ENCODE results near the gene ADAMTSL3. TPM values are rescaled to one million over a fixed set of nuclear protein-coding genes. Genes with fewer than 3 reads are reported as not detected.

ADAMTSL3 gene
- total RNA-seq, 6 experiments from 2014 or later, result not detected

DNA sequence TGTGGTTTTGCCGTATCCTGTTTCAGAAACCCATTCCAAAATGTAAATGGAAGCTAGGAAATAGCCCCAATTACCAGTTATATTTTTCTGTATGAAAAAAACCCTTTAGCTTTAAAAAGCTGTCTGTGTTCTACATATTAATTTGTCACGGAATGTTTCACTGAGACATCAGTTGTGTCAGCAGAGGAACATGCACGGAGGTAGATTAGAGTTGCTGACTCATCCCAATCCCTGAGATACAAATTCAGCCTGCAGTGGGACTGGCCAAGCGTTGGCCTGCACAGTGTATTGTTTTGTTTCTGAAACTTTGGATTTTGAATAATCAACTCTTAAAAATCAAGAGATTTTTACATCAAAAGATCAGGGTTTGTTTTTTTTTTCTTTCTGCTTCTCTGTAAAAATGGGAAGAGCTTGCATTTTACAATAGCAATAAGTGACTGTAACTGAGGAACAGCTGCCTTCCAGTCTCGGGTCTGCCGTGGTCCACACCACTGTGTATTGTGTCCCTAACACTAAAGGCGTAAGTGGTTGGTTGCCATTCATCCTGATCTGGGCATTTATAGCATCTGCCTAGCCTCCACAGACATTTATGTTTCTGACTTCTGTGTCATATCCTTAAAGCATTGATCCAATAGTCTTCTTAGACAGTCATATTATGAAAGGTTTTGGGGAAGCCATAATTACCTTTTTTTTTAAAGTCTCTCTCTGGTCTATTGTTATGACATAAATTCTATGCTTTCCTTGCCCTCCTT lies 218.1 kb downstream of the ADAMTSL3 start:
- Mint-ChIP-seq H3K27me3 (ENCODE audit: insufficient read depth) (peaks cover 3% of the 10 kb centered on the region; the same call in 1 of the 2 replicates), H3K36me3 (ENCODE audit: low read depth) (no peaks in the 10 kb centered on the region), H3K27ac (no peak overlapping the region), H3K4me1 (ENCODE audit: low read depth) (no peaks in the 10 kb centered on the region), H3K4me3 (no peak overlapping the region), H3K9me3 (peaks cover 37% of the 10 kb centered on the region)
- TF ChIP-seq, protein P1, sequence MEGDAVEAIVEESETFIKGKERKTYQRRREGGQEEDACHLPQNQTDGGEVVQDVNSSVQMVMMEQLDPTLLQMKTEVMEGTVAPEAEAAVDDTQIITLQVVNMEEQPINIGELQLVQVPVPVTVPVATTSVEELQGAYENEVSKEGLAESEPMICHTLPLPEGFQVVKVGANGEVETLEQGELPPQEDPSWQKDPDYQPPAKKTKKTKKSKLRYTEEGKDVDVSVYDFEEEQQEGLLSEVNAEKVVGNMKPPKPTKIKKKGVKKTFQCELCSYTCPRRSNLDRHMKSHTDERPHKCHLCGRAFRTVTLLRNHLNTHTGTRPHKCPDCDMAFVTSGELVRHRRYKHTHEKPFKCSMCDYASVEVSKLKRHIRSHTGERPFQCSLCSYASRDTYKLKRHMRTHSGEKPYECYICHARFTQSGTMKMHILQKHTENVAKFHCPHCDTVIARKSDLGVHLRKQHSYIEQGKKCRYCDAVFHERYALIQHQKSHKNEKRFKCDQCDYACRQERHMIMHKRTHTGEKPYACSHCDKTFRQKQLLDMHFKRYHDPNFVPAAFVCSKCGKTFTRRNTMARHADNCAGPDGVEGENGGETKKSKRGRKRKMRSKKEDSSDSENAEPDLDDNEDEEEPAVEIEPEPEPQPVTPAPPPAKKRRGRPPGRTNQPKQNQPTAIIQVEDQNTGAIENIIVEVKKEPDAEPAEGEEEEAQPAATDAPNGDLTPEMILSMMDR (IDR thresholded peaks at IDR 0.05), result no peak
- DNase-seq, result no peak

DNA sequence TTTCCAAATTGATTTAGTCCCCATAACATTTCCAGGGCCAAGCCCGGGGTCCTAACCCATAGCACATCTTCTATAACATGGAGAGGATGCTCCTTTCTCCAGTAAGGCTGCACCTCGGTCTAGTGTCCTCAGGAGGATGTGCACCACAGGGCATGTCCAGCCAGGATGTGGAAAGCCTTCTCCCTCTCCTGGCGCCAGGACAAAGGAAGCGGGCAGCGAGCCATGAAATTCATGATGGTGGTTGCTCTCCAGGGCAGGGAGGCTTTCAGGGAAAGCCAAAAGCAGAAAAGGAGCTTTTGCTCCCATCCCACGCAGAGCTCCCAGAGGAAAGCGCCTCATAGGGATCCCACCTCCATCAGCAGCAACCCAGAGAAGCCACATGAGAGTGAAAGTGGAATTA lies 220.0 kb downstream of the ADAMTSL3 start:
- Mint-ChIP-seq H3K27me3 (ENCODE audit: insufficient read depth) (peaks cover 3% of the 10 kb centered on the region; the same call in 1 of the 2 replicates), H3K36me3 (ENCODE audit: low read depth) (no peaks in the 10 kb centered on the region), H3K4me3 (no peak overlapping the region), H3K4me1 (ENCODE audit: low read depth) (no peaks in the 10 kb centered on the region), H3K9me3 (peaks cover 35% of the 10 kb centered on the region), H3K27ac (no peak overlapping the region)
- DNase-seq, result no peak
- TF ChIP-seq, protein P1 (IDR thresholded peaks at IDR 0.05), result no peak

DNA sequence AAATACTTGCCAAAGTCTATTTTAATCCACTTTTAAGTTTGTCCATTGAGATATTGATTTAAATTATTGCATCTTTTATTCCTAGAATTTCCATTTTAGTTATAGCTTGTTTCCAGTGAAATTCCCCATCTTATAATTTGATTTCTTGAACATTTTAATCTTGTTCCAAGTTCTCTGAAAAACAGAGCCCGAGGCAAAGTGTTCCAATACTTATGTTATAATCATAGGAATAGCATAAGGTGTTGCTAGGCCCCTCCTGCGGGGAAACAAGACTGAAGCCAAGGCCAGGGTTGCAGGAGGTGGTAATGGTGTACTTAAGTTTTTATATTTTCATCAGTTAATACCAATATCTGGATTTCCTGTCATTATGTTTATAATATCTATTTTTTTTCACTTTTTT lies 226.6 kb downstream of the ADAMTSL3 start:
- DNase-seq, result no peak
- no peaks in the 10 kb centered on the region for H3K4me1 Mint-ChIP-seq (ENCODE audit: low read depth)
- H3K27ac Mint-ChIP-seq, result no peak overlapping the region
- H3K4me3 Mint-ChIP-seq, result no peak overlapping the region
- peaks cover 30% of the 10 kb centered on the region for H3K9me3 Mint-ChIP-seq
- TF ChIP-seq, protein P1 (IDR thresholded peaks at IDR 0.05), result no peak
- peaks cover 1% of the 10 kb centered on the region; the same call in 1 of the 2 replicates for H3K27me3 Mint-ChIP-seq (ENCODE audit: insufficient read depth)
- peaks cover 5% of the 10 kb centered on the region; the same call in 1 of the 2 replicates for H3K36me3 Mint-ChIP-seq (ENCODE audit: low read depth)

DNA sequence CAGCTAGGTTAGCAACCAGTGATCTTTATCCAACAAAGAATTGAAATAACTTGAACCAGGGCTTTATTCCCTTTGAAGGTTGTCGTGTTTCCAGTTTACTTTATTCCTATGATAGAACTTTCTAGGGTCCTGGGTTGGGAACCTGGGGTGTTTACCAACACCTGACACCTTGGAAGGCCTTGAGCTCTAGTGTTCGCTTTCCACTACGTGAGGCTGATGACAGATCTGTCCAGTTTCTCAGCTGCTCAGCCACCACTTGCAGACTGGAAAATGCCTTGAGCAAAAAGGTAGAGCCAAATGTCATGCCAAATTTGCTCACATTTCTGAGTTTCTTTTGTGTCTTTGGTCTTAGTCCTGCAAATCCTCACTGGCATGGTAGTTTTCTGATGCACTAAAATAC lies 227.2 kb downstream of the ADAMTSL3 start:
- Mint-ChIP-seq H3K4me1 (ENCODE audit: low read depth) (no peaks in the 10 kb centered on the region), H3K36me3 (ENCODE audit: low read depth) (peaks cover 5% of the 10 kb centered on the region; the same call in 1 of the 2 replicates), H3K27me3 (ENCODE audit: insufficient read depth) (peaks cover 1% of the 10 kb centered on the region; the same call in 1 of the 2 replicates), H3K4me3 (no peak overlapping the region), H3K9me3 (peaks cover 32% of the 10 kb centered on the region), H3K27ac (no peak overlapping the region)
- TF ChIP-seq, protein P1 (IDR thresholded peaks at IDR 0.05), result no peak
- DNase-seq, result no peak

DNA sequence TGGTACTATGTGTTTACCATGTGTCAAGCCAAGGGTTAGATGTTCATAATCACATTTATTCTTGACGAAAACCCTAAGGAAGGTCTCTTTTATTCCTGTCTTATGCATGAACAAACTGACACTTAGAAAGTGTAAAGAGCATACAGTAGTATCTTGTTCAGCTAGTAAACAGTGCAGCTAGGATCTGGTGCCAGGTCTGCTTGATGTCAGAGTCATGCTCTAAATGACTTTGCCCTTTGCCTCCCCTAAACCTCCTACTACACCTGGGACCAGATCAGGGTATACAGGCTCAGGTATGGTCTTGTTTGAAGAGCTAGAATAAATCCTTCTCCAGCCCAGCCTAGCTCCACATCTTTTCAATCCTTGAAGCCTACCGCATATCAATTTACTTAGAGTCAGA lies 232.4 kb downstream of the ADAMTSL3 start:
- H3K4me1 Mint-ChIP-seq (ENCODE audit: low read depth), result no peaks in the 10 kb centered on the region
- no peak overlapping the region for H3K27ac Mint-ChIP-seq
- peaks cover 1% of the 10 kb centered on the region; the same call in 1 of the 2 replicates for H3K27me3 Mint-ChIP-seq (ENCODE audit: insufficient read depth)
- H3K9me3 Mint-ChIP-seq, result peaks cover 58% of the 10 kb centered on the region
- no peak overlapping the region for H3K4me3 Mint-ChIP-seq
- TF ChIP-seq, protein P1 (IDR thresholded peaks at IDR 0.05), result no peak
- DNase-seq, result no peak
- peaks cover 5% of the 10 kb centered on the region; the same call in 1 of the 2 replicates for H3K36me3 Mint-ChIP-seq (ENCODE audit: low read depth)

Measured in HFFc6 (cell line).